Astrocyte of the hippocampus (primary cell): ENCODE results near the gene PLCXD3.

Source experiments
- DNase-seq: peaks from one replicate; pipeline ENCODE4 v3.0.0; 2011; ENCODE audit warnings: low read depth, low spot score

PLCXD3 gene

GRCh38 chr5:41415242-41415641 is 95.2 kb downstream of the PLCXD3 start:
- DNase-seq: no peak

GRCh38 chr5:41414598-41414997 is 95.8 kb downstream of the PLCXD3 start:
- peak; percentile 77 for DNase-seq

- DNase-seq: no peak
Measured at GRCh38 chr5:41413074-41413473, 97.3 kb downstream of the PLCXD3 start.

- DNase-seq: no peak
Measured at GRCh38 chr5:41412496-41412895, 97.9 kb downstream of the PLCXD3 start.

GRCh38 chr5:41410737-41411136 is 99.7 kb downstream of the PLCXD3 start:
- DNase-seq: no peak

- DNase-seq: no peak
Measured at GRCh38 chr5:41410307-41410706, 100.1 kb downstream of the PLCXD3 start.

- no peak for DNase-seq
Measured at GRCh38 chr5:41408676-41409443, 101.5 kb downstream of the PLCXD3 start.

- DNase-seq: no peak
Measured at GRCh38 chr5:41406936-41407335, 103.5 kb downstream of the PLCXD3 start.

- DNase-seq: no peak
Measured at GRCh38 chr5:41406424-41406823, 104.0 kb downstream of the PLCXD3 start.

- no peak for DNase-seq
Measured at GRCh38 chr5:41404757-41405156, 105.6 kb downstream of the PLCXD3 start.

- DNase-seq: no peak
Measured at GRCh38 chr5:41403846-41404245, 106.6 kb downstream of the PLCXD3 start.

GRCh38 chr5:41402845-41403244 is 107.6 kb downstream of the PLCXD3 start:
- DNase-seq: no peak

- DNase-seq: no peak
Measured at GRCh38 chr5:41399839-41400238, 110.6 kb downstream of the PLCXD3 start.

GRCh38 chr5:41392016-41392415 is 118.4 kb downstream of the PLCXD3 start:
- no peak for DNase-seq

GRCh38 chr5:41374631-41375030 is 135.8 kb downstream of the PLCXD3 start:
- no peak for DNase-seq

- no peak for DNase-seq
Measured at GRCh38 chr5:41373230-41373629, 137.2 kb downstream of the PLCXD3 start.

- no peak for DNase-seq
Measured at GRCh38 chr5:41371738-41372137, 138.7 kb downstream of the PLCXD3 start.

- no peak for DNase-seq
Measured at GRCh38 chr5:41370482-41370881, 139.9 kb downstream of the PLCXD3 start.

GRCh38 chr5:41369799-41370198 is 140.6 kb downstream of the PLCXD3 start:
- DNase-seq: no peak

GRCh38 chr5:41368158-41368557 is 142.2 kb downstream of the PLCXD3 start:
- no peak for DNase-seq

GRCh38 chr5:41365369-41365768 is 145.0 kb downstream of the PLCXD3 start:
- no peak for DNase-seq

- DNase-seq: no peak
Measured at GRCh38 chr5:41364346-41364745, 146.1 kb downstream of the PLCXD3 start.

GRCh38 chr5:41363343-41363986 is 146.9 kb downstream of the PLCXD3 start:
- no peak for DNase-seq
